SK-N-MC (cell line): ENCODE measurements around the gene GMDS.

ENCODE experiments used
- EZH2 ChIP-seq: fragments of 200-600 bp; sonication (generic); IDR thresholded peaks from one replicate; pipeline ENCODE4 v1.6.1; 2017; ENCODE audit warnings: antibody characterized with exemption
- FOXP2 ChIP-seq: optimal IDR thresholded peaks from 2 replicates; pipeline ENCODE3; 2011; ENCODE audit warnings: mild to moderate bottlenecking, moderate library complexity; ENCODE audit not compliant: insufficient read depth; ENCODE audit errors: extremely low read length, control extremely low read depth
- POLR2AphosphoS5 ChIP-seq: IDR thresholded peaks from 2 replicates; pipeline ENCODE4 v1.6.1; 2012; ENCODE audit warnings: mild to moderate bottlenecking, low read depth, low read length, borderline replicate concordance

DNA sequence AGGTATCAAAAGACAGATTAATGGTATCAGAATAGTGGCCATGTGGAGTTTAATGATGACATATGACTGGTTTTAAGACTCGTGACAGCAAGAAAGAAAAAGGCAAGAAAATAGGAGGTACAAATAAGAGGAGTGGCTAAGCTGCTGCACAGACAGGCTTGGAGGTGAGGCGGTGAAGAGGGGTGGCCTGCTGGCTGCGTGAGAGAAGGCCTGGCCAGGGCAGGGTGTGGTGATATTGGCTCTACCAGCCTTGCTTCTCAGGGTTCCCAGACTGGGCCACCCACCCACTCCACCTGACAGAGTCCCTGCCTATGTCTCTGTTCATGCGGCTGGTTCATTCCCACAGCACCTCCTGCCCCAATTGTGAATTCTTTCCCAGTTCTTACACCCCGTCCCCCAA lies 529.0 kb downstream of the GMDS start:
- no peak for TF ChIP-seq POLR2AphosphoS5
- TF ChIP-seq EZH2: no peak
- TF ChIP-seq FOXP2: no peak
